Heart left ventricle (tissue), 13 donors: ENCODE data around the gene PRKAB2.
"Not testable (repeated sequence)": the region's sequence is repeated elsewhere in the genome, so short reads cannot be mapped to it uniquely, and the experiment has no call there.

Source experiments
- CTCF ChIP-seq, 12 donors: fragments of 200-600 bp; sonication (generic) in 4 of 12; IDR thresholded peaks; one replicate each; pipeline versions ENCODE4 v1.5.0 to v1.8.0; 2018 to 2022; ENCODE audit warnings: antibody characterized with exemption in 12 of 12, mild to moderate bottlenecking in 5 of 12
- POLR2A ChIP-seq, 2 donors: fragments of 450-650 bp; IDR thresholded peaks; one replicate each; pipeline ENCODE4 v1.6.1; 2017; ENCODE audit warnings: antibody characterized with exemption in 2 of 2, mild to moderate bottlenecking in 2 of 2, moderate library complexity in 2 of 2
- donor health status: ischemic (EF 13 %, LVEDD 7.1; RV severe dilation, severe dysfunction).
- donor health status: DM: no; HTN: yes; CAD: no.
- donor health status: DM: no; HTN: no; CAD: no.
- donor health status: ischemic (EF 25% LVEDD 6.9; RV normal size, moderate dysfunction).
- donor health status: ischemic (EF 25% LVEDD 5.7; RV mildly dilated, moderate dysfunction).
- donor health status: ischemic (EF 35%, LVEDD 5.7; RV mildly dilated, moderate dysfunction).
- donor health status: nonischemic (EF 11% LVEDD 7.7; RV severe dilation, severe dysfunction).
- donor health status: DM: yes; HTN: yes; CAD: no.
- donor health status: PGD.
- donor health status: ischemic (EF 29% LVEDD 5.4; RV normal size, mild dysfunction).
- donor health status: nonischemic (EF 23%, LVEDD 6.1; RV moderate dilation, normal function).

GRCh38 chr1:147157116-147157515 is 15.2 kb downstream of the PRKAB2 start:
- TF ChIP-seq CTCF, POLR2A (IDR thresholded peaks at IDR 0.05): not testable (repeated sequence)
